ENCODE measurements around the gene DMRTC2. TPM values are rescaled to one million over a fixed set of nuclear protein-coding genes. Genes with fewer than 3 reads are reported as not detected.
A peak's percentile ranks its signal among the peaks of the same experiment; 100 is the strongest.

DMRTC2 gene
- total RNA-seq, 1 donor from 2014 or later, result not detected

DNA sequence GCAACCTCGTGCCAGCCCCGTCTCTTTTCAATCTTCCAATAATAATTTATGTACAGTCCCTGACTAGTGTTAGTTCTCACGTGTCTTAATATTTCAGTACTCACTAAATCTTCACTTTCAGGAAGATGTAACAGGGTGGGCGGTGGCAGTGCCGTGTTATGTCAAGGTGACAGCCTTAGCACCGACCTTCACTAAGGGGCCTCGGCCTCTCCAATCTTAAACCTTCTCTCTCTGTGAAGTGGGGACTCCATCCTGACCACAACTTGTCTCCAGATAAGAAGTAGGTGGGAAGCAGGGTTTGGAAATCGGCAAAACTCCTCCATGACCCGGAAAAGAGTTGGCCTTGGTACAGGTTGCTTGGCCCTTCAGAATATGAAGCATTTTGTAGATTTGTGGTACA lies 17.0 kb downstream of the DMRTC2 start:
- Mint-ChIP-seq H3K4me3 (ENCODE audit: unreplicated experiment) (peak overlapping the region; percentile 97), H3K9me3 (ENCODE audit: unreplicated experiment) (no peaks in the 10 kb centered on the region), H3K36me3 (ENCODE audit: low read depth, unreplicated experiment) (peaks cover 49% of the 10 kb centered on the region), H3K27ac (ENCODE audit: unreplicated experiment) (peak overlapping the region; percentile 72), H3K27me3 (ENCODE audit: unreplicated experiment) (peaks cover 26% of the 10 kb centered on the region), H3K4me1 (ENCODE audit: unreplicated experiment) (peaks cover 39% of the 10 kb centered on the region)
- no peak for DNase-seq (ENCODE audit: low spot score)
- TF ChIP-seq, protein P1, sequence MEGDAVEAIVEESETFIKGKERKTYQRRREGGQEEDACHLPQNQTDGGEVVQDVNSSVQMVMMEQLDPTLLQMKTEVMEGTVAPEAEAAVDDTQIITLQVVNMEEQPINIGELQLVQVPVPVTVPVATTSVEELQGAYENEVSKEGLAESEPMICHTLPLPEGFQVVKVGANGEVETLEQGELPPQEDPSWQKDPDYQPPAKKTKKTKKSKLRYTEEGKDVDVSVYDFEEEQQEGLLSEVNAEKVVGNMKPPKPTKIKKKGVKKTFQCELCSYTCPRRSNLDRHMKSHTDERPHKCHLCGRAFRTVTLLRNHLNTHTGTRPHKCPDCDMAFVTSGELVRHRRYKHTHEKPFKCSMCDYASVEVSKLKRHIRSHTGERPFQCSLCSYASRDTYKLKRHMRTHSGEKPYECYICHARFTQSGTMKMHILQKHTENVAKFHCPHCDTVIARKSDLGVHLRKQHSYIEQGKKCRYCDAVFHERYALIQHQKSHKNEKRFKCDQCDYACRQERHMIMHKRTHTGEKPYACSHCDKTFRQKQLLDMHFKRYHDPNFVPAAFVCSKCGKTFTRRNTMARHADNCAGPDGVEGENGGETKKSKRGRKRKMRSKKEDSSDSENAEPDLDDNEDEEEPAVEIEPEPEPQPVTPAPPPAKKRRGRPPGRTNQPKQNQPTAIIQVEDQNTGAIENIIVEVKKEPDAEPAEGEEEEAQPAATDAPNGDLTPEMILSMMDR (IDR thresholded peaks at IDR 0.05; ENCODE audit: unreplicated experiment), result no peak

DNA sequence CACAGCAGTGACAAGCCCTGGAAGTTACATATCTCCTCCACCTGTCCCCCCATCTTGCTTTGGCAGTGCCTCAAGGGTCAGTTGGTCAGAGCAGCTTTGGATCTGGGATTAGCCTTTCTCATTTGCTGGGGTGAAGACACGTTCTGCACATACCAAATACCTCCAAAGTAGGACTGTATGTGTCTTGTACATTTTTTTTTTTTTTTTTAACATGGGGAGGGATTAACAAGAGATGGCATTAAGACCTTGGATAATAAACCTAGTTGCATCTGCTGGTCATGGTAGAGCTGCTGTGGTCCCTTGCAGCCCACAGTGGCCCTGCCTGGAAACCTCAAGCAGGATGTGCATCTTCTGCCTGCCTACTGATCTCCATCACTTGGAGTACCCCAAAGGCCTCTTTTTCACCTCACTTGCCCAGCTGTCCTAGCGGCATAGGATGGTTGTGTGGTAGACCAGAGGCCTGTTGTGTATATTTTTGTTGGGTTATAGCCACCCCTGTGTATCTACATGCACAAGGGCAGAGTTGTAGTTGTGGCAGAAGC lies 17.7 kb downstream of the DMRTC2 start:
- Mint-ChIP-seq H3K4me3 (ENCODE audit: unreplicated experiment) (peak overlapping the region; percentile 39), H3K9me3 (ENCODE audit: unreplicated experiment) (no peaks in the 10 kb centered on the region), H3K27me3 (ENCODE audit: unreplicated experiment) (peaks cover 24% of the 10 kb centered on the region), H3K27ac (ENCODE audit: unreplicated experiment) (peak overlapping the region; percentile 57), H3K36me3 (ENCODE audit: low read depth, unreplicated experiment) (peaks cover 49% of the 10 kb centered on the region), H3K4me1 (ENCODE audit: unreplicated experiment) (peaks cover 39% of the 10 kb centered on the region)
- DNase-seq (ENCODE audit: low spot score), result no peak
- TF ChIP-seq, protein P1 (IDR thresholded peaks at IDR 0.05; ENCODE audit: unreplicated experiment), result no peak

DNA sequence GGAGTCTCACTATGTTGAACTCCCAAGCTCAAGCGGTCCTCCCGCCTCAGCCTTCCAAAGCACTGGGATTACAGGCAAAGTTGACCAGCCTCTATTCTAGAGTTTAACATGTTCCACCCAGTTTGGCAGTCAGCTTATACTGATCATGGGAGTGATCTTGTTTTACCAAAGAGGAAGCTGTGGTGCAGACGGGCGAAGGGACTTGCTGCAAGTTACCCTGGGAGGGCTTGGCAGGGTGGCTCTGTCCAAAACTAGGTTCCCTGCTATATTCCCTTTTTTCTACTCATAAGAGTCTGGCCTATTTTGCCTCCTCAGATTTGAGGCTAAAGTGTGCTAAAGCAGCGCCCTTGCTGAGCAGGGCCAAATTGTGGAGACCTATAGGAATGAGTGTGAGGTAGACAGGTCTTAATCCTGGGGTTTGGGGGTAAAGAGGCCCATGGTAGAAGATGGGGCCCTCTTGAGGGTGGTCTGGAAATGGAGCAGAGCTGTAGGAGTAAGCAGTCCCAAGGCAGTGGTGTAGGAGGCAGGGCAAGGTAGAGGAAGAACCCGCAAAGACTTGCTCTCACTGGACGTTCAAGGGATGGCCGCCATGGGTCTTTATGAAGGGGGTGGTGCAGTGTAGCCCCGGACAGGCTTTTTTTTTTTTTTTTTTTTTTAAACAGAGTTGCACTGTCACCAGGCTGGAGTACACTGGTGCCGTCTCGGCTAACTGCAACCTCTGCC lies 18.5 kb downstream of the DMRTC2 start:
- TF ChIP-seq, protein P1 (IDR thresholded peaks at IDR 0.05; ENCODE audit: unreplicated experiment), result no peak
- H3K36me3 Mint-ChIP-seq (ENCODE audit: low read depth, unreplicated experiment), result peaks cover 56% of the 10 kb centered on the region
- DNase-seq (ENCODE audit: low spot score), result no peak
- H3K4me3 Mint-ChIP-seq (ENCODE audit: unreplicated experiment), result peak overlapping the region; percentile 82
- H3K27ac Mint-ChIP-seq (ENCODE audit: unreplicated experiment), result peak overlapping the region; percentile 68
- peaks cover 25% of the 10 kb centered on the region for H3K27me3 Mint-ChIP-seq (ENCODE audit: unreplicated experiment)
- peaks cover 44% of the 10 kb centered on the region for H3K4me1 Mint-ChIP-seq (ENCODE audit: unreplicated experiment)
- H3K9me3 Mint-ChIP-seq (ENCODE audit: unreplicated experiment), result no peaks in the 10 kb centered on the region

DNA sequence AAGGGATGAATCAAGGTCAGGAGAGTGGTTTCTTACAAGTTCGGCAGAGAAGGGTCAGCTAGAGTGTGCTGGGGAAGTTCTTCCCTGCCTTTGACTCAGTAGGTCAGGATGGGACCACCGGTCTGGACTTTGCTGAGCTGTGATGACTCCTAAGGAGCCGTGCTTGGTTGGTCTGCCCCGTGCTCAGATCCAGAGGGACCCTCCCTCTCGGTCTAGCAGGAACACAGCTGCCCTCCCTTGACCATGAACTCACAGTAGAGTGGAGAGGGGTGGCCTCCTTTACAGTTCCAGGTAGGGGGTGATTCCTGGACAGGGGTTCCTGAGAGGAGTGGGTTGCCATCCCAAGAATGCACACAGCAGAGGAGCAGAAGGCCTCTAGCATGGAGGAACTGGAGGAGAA lies 19.5 kb downstream of the DMRTC2 start:
- no peak for DNase-seq (ENCODE audit: low spot score)
- H3K4me3 Mint-ChIP-seq (ENCODE audit: unreplicated experiment), result peak overlapping the region; percentile 63

More for the DNA sequence above, 19.5 kb downstream of the DMRTC2 start:
- peaks cover 23% of the 10 kb centered on the region for H3K27me3 Mint-ChIP-seq (ENCODE audit: unreplicated experiment)
- peak overlapping the region; percentile 70 for H3K27ac Mint-ChIP-seq (ENCODE audit: unreplicated experiment)
- H3K36me3 Mint-ChIP-seq (ENCODE audit: low read depth, unreplicated experiment), result peaks cover 57% of the 10 kb centered on the region
- peaks cover 42% of the 10 kb centered on the region for H3K4me1 Mint-ChIP-seq (ENCODE audit: unreplicated experiment)
- TF ChIP-seq, protein P1 (IDR thresholded peaks at IDR 0.05; ENCODE audit: unreplicated experiment), result no peak
- no peaks in the 10 kb centered on the region for H3K9me3 Mint-ChIP-seq (ENCODE audit: unreplicated experiment)

All from endothelial cell (in vitro differentiated cells).